HG03060 (cell line): Measurements from ENCODE around the gene HKDC1.
"Not testable (repeated sequence)": the region's sequence is repeated elsewhere in the genome, so short reads cannot be mapped to it uniquely, and the experiment has no call there.

Experiments used
- ATAC-seq: cut with Tn5 transposase; IDR thresholded peaks from one replicate; pipeline ENCODE4 v1.9.1; 2021; ENCODE audit warnings: low read depth, moderate number of reproducible peaks; ENCODE audit not compliant: unreplicated experiment

HKDC1 gene

GRCh38 chr10:69240455-69240854 lies 20.3 kb downstream of the HKDC1 start:
- no peak for ATAC-seq

DNA sequence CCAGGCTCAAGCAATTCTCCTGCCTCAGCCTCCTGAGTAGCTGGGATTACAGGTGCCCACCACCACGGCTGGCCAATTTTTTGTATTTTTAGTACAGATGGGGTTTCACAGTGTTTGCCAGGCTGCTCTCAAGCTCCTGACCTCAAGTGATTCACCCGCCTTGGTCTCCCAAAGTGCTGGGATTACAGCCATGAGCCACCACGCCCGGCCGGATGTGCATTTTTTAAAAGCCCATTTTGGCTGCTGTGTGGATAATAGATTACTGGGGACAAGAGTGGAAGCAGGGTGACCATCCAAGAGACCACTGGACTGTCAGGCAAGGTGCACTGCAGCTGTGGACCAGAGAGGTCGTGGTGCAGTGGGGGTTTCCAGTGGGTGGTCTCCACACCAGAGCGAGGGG lies 21.4 kb downstream of the HKDC1 start:
- no peak for ATAC-seq

- ATAC-seq = no peak
These were observed 22.1 kb downstream of the HKDC1 start for GRCh38 chr10:69242040-69242851.

DNA sequence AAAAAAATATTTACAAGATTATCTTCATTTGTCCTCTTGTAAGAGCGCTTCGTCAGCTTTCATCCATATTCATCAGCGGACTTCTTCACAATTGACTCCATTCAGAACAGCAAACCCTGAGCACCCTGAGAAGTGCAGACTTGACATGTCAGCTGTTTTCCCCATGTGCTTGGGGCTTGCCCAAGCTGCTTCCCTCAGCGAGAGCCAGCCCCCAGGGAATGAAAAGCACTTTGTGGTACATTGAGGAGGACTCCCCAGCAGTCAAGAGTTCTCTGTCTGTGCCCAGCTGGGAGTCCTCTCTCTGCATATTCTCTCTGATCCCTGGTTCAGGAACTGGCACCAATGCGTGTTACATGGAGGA lies 22.7 kb downstream of the HKDC1 start:
- no peak for ATAC-seq

DNA sequence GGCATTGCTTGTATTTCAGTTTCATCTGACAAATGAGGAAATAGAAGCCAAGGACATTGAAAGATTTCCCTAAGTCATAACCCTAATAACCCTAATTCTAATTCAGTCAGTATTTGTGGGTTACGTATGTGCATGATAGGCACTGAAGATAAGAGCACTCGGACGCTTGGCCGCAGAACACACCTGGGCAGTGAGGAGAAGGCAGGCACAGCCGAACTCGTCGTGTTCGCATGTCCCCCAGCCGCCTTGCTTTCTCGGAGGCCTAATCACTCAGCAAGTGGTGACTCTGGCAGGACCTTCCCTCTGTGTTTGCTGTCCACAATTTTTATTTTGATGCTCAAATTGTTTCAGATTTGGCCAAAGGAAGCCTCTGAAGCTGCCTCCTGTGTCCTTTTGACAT lies 23.7 kb downstream of the HKDC1 start:
- ATAC-seq = no peak

DNA sequence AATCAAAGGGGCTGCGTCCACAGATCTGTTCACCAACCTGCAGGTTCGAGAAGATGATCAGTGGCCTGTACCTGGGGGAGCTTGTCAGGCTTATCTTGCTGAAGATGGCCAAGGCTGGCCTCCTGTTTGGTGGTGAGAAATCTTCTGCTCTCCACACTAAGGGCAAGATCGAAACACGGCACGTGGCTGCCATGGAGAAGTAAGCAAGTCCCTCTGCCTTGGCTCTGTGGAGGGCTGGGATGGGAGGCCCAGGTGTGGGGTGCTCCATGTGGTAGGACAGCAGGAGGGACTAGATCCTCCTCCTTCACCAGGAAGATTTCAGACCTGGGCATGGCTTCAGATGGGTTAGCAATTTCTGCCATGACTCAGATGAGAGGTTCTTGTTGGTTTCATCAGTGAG lies 25.9 kb downstream of the HKDC1 start:
- no peak for ATAC-seq

DNA sequence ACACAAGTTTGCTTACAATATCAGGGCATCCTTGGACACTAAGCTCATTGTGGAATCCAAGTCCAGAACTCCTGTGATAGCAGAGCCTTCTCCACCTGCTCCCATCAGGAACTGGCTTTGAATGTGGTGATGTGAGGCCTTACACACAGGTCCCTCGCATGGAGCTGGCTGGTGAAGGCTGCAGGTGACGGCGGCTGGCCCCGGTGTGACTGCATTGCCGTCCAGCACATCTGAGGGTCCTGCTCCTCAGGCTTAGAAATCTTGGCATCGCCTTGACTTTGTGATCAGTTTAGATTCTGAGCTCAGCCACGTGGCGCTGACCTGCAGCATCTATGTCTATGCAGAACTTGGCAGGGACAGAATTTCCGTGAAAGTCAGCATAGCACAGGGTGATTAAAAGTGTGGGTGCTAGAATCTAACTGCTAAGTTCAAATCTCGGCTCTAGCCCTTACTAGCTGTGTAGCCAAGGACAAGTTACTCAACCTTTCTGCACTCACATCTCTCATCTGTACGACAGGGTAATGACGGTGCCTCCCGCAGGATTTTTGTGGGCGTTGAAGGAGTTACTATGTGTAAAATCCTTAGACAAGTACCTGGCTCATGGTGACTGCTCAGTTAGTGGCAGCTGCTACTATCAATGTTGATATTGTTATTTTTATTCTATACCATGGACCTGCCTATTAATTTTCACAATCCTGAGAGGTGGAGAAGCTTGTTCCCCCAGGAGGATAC lies 26.6 kb downstream of the HKDC1 start:
- no peak for ATAC-seq

DNA sequence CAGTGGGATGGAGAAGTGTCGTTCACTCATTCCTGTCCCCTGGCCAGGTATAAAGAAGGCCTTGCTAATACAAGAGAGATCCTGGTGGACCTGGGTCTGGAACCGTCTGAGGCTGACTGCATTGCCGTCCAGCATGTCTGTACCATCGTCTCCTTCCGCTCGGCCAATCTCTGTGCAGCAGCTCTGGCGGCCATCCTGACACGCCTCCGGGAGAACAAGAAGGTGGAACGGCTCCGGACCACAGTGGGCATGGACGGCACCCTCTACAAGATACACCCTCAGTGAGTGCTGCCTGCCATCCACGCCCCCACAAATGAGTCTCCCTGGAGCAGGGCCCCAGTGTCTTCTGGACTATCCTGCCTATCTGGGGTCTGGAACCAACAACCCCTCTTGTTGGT lies 27.2 kb downstream of the HKDC1 start:
- ATAC-seq = no peak

DNA sequence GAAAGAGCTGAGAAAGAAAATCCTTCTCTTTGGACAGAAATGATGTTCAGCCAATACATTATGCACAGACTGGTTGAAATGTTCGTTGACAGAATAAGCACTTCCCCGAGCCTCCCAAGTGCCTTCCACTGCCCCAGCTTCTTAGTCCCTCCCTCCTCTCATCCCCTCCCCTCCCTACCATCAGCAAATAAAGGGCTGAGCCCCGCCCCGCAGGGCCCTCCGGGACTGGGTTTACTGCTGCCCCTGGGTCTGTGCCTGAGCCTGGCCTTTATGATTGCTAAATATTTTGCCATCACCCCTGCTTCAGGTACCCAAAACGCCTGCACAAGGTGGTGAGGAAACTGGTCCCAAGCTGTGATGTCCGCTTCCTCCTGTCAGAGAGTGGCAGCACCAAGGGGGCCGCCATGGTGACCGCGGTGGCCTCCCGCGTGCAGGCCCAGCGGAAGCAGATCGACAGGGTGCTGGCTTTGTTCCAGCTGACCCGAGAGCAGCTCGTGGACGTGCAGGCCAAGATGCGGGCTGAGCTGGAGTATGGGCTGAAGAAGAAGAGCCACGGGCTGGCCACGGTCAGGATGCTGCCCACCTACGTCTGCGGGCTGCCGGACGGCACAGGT lies 28.1 kb downstream of the HKDC1 start:
- ATAC-seq = no peak

DNA sequence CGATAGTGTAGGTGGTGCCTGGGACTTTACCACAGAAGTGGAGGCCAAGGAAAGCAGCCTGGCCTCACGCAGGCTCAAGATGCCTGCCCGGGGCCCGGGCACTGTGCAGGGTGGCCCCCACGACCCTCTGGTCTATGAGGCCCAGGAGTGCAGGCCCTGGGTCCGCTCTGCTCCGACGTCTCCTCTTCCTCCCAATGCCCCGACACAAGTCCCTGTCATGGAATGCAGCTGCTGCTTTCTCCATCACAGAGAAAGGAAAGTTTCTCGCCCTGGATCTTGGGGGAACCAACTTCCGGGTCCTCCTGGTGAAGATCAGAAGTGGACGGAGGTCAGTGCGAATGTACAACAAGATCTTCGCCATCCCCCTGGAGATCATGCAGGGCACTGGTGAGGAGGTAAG lies 29.9 kb downstream of the HKDC1 start:
- no peak for ATAC-seq

DNA sequence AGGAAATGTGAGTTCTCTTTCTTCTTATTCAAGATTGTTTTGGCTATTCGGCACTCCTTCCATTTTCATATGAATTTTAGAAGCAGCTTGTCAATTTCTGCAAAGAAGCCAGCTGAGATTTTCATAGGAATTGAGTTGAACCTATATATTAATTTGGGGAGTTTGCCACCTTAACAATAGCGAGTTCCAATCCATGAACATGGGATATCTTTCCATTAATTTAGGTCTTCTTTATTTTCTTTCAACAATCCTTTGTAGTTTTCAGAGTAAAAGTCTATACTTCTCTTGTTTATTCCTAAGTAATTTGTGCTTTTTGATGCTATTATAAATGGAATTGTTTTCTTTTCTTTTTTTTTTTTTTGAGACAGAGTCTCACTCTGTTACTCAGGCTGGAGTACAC lies 31.3 kb downstream of the HKDC1 start:
- ATAC-seq = not testable (repeated sequence)

- no peak for ATAC-seq
These were observed 33.0 kb downstream of the HKDC1 start for GRCh38 chr10:69253171-69253570.

GRCh38 chr10:69254877-69255276 lies 34.7 kb downstream of the HKDC1 start:
- no peak for ATAC-seq

DNA sequence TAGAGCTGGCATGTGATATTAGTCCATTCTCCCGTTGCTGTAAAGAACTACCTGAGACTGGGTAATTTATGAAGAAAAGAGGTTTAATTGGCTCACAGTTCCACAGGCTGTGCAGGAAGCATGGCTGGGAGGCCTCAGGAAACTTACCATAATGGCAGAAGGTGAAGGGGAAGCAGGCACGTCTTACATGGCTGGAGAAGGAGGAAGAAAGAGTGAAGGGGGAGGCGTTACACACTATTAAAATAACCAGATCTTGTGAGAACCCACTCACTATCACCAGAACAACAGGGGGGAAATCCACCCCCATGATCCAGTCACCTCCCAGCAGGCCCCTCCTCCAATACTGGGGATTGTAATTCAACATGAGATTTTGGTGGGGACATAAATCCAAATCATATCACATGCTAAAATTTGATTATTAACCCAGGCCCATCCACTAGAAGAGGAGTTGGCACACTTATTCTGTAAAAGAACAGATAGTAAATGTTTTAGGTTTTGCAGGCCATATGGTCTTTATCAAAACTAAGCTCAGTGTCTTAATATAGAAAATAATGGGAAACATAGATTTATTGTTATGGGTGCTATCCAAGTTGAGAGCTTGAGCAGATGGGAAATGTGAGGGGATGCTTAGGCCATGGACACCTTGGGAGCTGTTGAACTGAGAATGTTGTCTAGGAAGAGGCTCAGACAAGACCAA lies 39.6 kb downstream of the HKDC1 start:
- ATAC-seq = no peak

GRCh38 chr10:69261184-69261583 lies 41.1 kb downstream of the HKDC1 start:
- ATAC-seq = no peak

DNA sequence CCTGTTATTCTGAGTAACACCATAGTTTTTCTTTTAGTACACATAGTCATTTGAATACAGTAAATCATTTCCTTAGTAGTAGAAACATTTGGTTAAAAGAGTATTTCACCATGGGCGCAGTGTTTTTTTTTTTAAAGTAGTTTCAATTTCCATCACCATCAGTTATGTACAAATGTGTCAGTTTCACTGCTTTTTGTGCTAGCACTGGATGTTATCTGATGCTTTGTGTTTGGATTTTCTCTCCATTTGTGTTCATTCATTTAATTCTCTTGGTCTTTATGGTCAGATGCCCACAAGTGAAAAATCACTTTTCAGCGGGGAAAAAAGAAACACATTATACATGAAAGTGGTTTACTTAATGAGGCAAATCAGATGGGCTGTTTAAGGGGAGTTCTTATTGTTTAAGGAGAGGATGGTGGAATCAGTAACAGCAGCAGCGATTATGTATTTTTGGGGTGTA lies 42.2 kb downstream of the HKDC1 start:
- no peak for ATAC-seq

DNA sequence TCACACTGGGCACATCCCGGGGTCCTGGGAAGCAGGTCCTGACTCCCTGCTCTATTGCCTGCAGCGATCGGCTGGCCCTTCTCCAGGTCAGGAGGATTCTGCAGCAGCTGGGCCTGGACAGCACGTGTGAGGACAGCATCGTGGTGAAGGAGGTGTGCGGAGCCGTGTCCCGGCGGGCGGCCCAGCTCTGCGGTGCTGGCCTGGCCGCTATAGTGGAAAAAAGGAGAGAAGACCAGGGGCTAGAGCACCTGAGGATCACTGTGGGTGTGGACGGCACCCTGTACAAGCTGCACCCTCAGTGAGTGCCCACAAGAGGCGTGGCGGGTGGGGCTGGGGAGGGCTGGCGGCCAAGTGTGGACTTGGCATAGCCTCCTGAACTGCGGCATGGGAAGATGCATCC lies 45.4 kb downstream of the HKDC1 start:
- ATAC-seq = no peak

DNA sequence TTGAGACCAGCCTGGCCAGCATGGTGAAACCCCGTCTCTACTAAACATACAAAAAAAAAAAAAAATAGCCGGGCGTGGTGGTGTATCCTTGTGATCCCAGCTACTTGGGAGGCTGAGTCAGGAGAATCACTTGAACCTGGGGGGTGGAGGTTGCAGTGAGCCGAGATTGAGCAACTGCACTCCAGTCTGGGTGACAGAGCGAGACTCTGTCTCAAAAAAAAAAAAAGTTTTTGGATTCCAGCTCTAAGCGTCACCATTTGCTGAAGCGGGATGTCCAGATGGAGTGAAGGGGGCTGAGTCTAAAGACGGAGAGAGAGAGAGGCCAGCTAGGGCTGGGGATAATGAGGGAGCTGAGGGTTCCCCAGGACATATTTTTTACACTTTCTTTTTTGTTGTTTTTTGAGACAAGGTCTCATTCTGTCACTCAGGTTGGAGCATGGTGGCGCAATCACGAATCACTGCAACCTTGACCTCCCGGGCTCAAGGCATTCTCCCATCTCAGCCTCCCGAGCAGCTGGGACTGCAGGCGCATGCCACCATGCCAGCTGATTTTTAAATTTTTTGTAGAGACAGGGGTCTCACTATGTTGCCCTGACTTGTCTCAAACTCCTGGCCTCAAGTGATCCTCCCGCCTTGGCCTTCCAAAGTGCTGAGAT lies 48.8 kb downstream of the HKDC1 start:
- no peak for ATAC-seq

GRCh38 chr10:69269761-69270160 lies 49.6 kb downstream of the HKDC1 start:
- ATAC-seq = no peak

- no peak for ATAC-seq
These were observed 50.9 kb downstream of the HKDC1 start for GRCh38 chr10:69270990-69271389.

GRCh38 chr10:69272624-69273023 lies 52.5 kb downstream of the HKDC1 start:
- ATAC-seq = no peak
